Keratinocyte (primary cell): Measurements from ENCODE around the gene SPTBN5. TPM values are rescaled to one million over a fixed set of nuclear protein-coding genes. Genes with fewer than 3 reads are reported as not detected.

ENCODE experiments used
- DNase-seq: peaks from one replicate; pipeline ENCODE4 v3.0.0-alpha.2; 2011; ENCODE audit warnings: low read depth, missing footprints, low spot score
- FAIRE-seq: peaks from 2 replicates; lab custom pipeline; 2011; peaks lifted over from hg19 to GRCh38; lab: Jason Lieb, UNC
- H2AFZ ChIP-seq: 2 replicates; pipeline ENCODE4 v1.6.0; 2012; ENCODE audit warnings: low read length, control low read depth, inconsistent platforms; ENCODE audit not compliant: control insufficient read depth
- H3K27ac ChIP-seq: 2 replicates; pipeline ENCODE4 v1.5.1; 2011; ENCODE audit warnings: low read length; ENCODE audit not compliant: control insufficient read depth, insufficient read depth
- H3K27me3 ChIP-seq: 3 replicates; pipeline ENCODE4 v1.6.0; 2011; ENCODE audit warnings: low read length; ENCODE audit not compliant: control insufficient read depth, insufficient read depth; ENCODE audit errors: extremely low read depth
- H3K36me3 ChIP-seq, 2 experiments: 2 replicates in 1 of 2; 3 replicates in 1 of 2; pipeline ENCODE4 v1.5.1; 2011; ENCODE audit warnings: low read length in 2 of 2, mild to moderate bottlenecking in 1 of 2; ENCODE audit not compliant: control insufficient read depth in 2 of 2, insufficient read depth in 2 of 2; ENCODE audit errors: extremely low read depth in 1 of 2
- H3K4me1 ChIP-seq: 3 replicates; pipeline ENCODE4 v1.5.1; 2011; ENCODE audit warnings: low read length; ENCODE audit not compliant: control insufficient read depth, insufficient read depth; ENCODE audit errors: extremely low read depth
- H3K4me2 ChIP-seq: 3 replicates; pipeline ENCODE4 v1.6.0; 2011; ENCODE audit warnings: low read depth, low read length; ENCODE audit not compliant: control insufficient read depth, insufficient read depth; ENCODE audit errors: extremely low read depth
- H3K4me3 ChIP-seq, 3 experiments: fragments of 200-600 bp in 1 of 3; sonication (generic) in 1 of 3; 2 replicates in 2 of 3; 3 replicates in 1 of 3; pipeline ENCODE4 v1.5.1; 2011 to 2016; ENCODE audit warnings: low read length in 3 of 3, mild to moderate bottlenecking in 3 of 3, control low read depth in 2 of 3, inconsistent platforms in 1 of 3, low read depth in 1 of 3, mixed read lengths in 1 of 3, mixed run types in 1 of 3, moderate library complexity in 1 of 3; ENCODE audit not compliant: control insufficient read depth in 2 of 3, insufficient read depth in 2 of 3; ENCODE audit errors: extremely low read depth in 1 of 3
- H3K79me2 ChIP-seq: 2 replicates; pipeline ENCODE4 v1.6.0; 2012; ENCODE audit warnings: low read length; ENCODE audit not compliant: control insufficient read depth, insufficient read depth
- H3K9ac ChIP-seq: 3 replicates; pipeline ENCODE4 v1.6.0; 2011; ENCODE audit warnings: low read length; ENCODE audit not compliant: control insufficient read depth, insufficient read depth; ENCODE audit errors: extremely low read depth
- H3K9me1 ChIP-seq: 3 replicates; pipeline ENCODE4 v1.6.0; 2011; ENCODE audit warnings: low read length; ENCODE audit not compliant: control insufficient read depth, insufficient read depth; ENCODE audit errors: extremely low read depth
- H3K9me3 ChIP-seq: 2 replicates; pipeline ENCODE4 v1.5.1; 2012; ENCODE audit warnings: low read depth, low read length; ENCODE audit not compliant: control insufficient read depth
- H4K20me1 ChIP-seq: 3 replicates; pipeline ENCODE4 v1.6.0; 2011; ENCODE audit warnings: low read length; ENCODE audit not compliant: control insufficient read depth, insufficient read depth; ENCODE audit errors: extremely low read depth
- EZH2 ChIP-seq: IDR thresholded peaks from one replicate; pipeline ENCODE4 v1.6.1; 2012; ENCODE audit warnings: inconsistent platforms, mild to moderate bottlenecking, low read length, moderate library complexity
- dilution Hi-C: fragments of 300-500 bp; cut with MboI; formaldehyde crosslinking; loops from one replicate; pipeline ENCODE4 v1.7.0; 2020; ENCODE audit warnings: low sequenced_read_pairs; ENCODE audit not compliant: extremely low pct_ligation_motif_present
- polyA plus RNA-seq, 5 experiments: library from polyadenylated mRNA; depleted of rRNA in 3 of 5; stranded (reverse) in 3 of 5; stranded (forward) in 1 of 5; unstranded in 1 of 5; fragments of >200 nt; gene quantifications; 1 replicate in 1 of 5; 2 replicates in 3 of 5; 3 replicates in 1 of 5; pipeline versions ENCODE4 v1.2.1 to v1.2.3, GENCODE V29; 2011 to 2012; ENCODE audit warnings: missing spikeins in 2 of 5, low read depth in 1 of 5, low replicate concordance in 1 of 5
- TF ChIP-seq, protein P1 (sequence below), 3 experiments: IDR thresholded peaks in 1 of 3; conservative IDR thresholded peaks in 1 of 3; optimal IDR thresholded peaks in 1 of 3; 2 replicates in 2 of 3; 3 replicates in 1 of 3; pipeline versions ENCODE3 to v1.5.1; 2011; ENCODE audit warnings: low read length in 3 of 3, mild to moderate bottlenecking in 3 of 3, moderate library complexity in 2 of 3, control low read depth in 1 of 3, inconsistent platforms in 1 of 3; ENCODE audit not compliant: insufficient read depth in 2 of 3; ENCODE audit errors: extremely low read depth in 1 of 3

The SPTBN5 gene
- polyA plus RNA-seq, 1 donor (not counting 4 experiments of a cell fraction or from before 2014, with no cell fraction given): 0.66 TPM

DNA sequence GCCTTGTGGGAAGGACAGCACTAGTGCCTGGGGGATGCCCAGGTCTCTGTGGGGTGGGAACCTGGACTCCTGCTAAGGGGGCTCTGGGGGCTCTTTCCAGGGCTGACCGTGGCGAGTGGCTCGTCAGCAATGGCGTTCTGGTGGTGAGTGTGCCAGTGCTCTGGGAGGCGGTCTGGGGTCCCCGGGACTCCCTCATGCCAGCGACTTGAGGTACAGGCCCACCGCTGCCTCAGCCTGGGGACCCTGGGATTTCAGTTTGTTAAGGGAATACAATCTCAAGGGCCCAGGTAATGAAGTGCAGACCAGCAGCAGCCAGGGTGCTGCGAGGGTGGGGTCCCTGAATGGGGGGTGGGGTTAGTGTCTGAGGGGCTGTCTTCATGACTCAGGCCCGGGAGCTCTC, 52.7 kb downstream of the SPTBN5 start:
- TF ChIP-seq EZH2: no peak
- TF ChIP-seq, protein P1, sequence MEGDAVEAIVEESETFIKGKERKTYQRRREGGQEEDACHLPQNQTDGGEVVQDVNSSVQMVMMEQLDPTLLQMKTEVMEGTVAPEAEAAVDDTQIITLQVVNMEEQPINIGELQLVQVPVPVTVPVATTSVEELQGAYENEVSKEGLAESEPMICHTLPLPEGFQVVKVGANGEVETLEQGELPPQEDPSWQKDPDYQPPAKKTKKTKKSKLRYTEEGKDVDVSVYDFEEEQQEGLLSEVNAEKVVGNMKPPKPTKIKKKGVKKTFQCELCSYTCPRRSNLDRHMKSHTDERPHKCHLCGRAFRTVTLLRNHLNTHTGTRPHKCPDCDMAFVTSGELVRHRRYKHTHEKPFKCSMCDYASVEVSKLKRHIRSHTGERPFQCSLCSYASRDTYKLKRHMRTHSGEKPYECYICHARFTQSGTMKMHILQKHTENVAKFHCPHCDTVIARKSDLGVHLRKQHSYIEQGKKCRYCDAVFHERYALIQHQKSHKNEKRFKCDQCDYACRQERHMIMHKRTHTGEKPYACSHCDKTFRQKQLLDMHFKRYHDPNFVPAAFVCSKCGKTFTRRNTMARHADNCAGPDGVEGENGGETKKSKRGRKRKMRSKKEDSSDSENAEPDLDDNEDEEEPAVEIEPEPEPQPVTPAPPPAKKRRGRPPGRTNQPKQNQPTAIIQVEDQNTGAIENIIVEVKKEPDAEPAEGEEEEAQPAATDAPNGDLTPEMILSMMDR (optimal IDR thresholded peaks at IDR 0.05 in 1 of 3, IDR thresholded peaks at IDR 0.05 in 1 of 3, conservative IDR thresholded peaks at IDR 0.05 in 1 of 3; ENCODE audit: extremely low read depth in 1 of 3, insufficient read depth in 2 of 3, low read length in 3 of 3): no peak
- no peaks in the 10 kb centered on the region for H4K20me1 ChIP-seq
- H3K27me3 ChIP-seq: no peaks in the 10 kb centered on the region
- no peaks in the 10 kb centered on the region for H3K9me1 ChIP-seq
- H3K9ac ChIP-seq: no peak overlapping the region
- H3K36me3 ChIP-seq: peaks cover 12 to 22% of the 10 kb centered on the region in 2 experiments
- dilution Hi-C loops: no loop called here
- no peaks in the 10 kb centered on the region for H3K79me2 ChIP-seq
- DNase-seq: no peak
- no peak overlapping the region for H3K4me2 ChIP-seq
- no peak overlapping the region for H2AFZ ChIP-seq
- no peaks in the 10 kb centered on the region for H3K9me3 ChIP-seq
- H3K4me1 ChIP-seq: peaks cover 26% of the 10 kb centered on the region
- FAIRE-seq: no peak
- H3K4me3 ChIP-seq: no peak overlapping the region
- H3K27ac ChIP-seq: no peak overlapping the region

DNA sequence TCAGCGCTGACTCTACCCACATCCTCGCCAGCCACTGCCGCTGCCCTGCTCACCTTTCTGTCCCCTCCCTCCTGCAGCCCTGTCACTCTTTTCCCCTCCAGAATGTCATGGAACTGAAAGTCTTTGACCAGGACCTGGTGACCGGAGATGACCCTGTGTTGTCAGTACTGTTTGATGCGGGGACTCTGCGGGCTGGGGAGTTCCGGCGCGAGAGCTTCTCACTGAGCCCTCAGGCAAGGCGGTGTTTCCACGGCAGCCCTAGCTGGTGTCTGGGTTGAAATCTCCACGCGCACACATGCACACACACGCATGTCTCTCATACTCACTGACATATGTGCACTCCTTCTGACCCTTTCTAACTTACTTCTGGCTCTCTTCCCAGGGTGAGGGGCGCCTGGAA, 53.2 kb downstream of the SPTBN5 start:
- DNase-seq (no peak), FAIRE-seq (no peak)
- Histone ChIP-seq H3K79me2 (no peaks in the 10 kb centered on the region), H3K9ac (no peak overlapping the region), H3K36me3 (peaks cover 10 to 22% of the 10 kb centered on the region in 2 experiments), H3K9me3 (no peaks in the 10 kb centered on the region), H3K9me1 (no peaks in the 10 kb centered on the region), H3K27me3 (no peaks in the 10 kb centered on the region), H3K4me3 (no peak overlapping the region), H4K20me1 (no peaks in the 10 kb centered on the region), H3K27ac (no peak overlapping the region), H3K4me2 (no peak overlapping the region), H3K4me1 (peaks cover 26% of the 10 kb centered on the region), H2AFZ (no peak overlapping the region)
- no peak for TF ChIP-seq EZH2
- TF ChIP-seq, protein P1 (optimal IDR thresholded peaks at IDR 0.05 in 1 of 3, IDR thresholded peaks at IDR 0.05 in 1 of 3, conservative IDR thresholded peaks at IDR 0.05 in 1 of 3; ENCODE audit: extremely low read depth in 1 of 3, insufficient read depth in 2 of 3, low read length in 3 of 3): no peak
- dilution Hi-C loops: no loop called here
